ENCODE results near the gene SLC9A3. TPM values are rescaled to one million over a fixed set of nuclear protein-coding genes. Genes with fewer than 3 reads are reported as not detected.

SLC9A3 gene
- total RNA-seq, 1 donor from 2014 or later = 1.3 TPM

GRCh38 chr5:540906-541538 lies 16.8 kb upstream of the SLC9A3 start:
- ATAC-seq (no peak), DNase-seq (peak; percentile 20)
- intact Hi-C loops (cut with micrococcal nuclease) = no loop called here

GRCh38 chr5:540071-540905 lies 16.0 kb upstream of the SLC9A3 start:
- DNase-seq = peak; percentile 13
- no peak for ATAC-seq
- intact Hi-C loops (cut with micrococcal nuclease) = no loop called here

GRCh38 chr5:539469-540070 lies 15.3 kb upstream of the SLC9A3 start:
- intact Hi-C loops (cut with micrococcal nuclease) = no loop called here
- no peak for ATAC-seq
- peak; percentile 22 for DNase-seq

- intact Hi-C loops (cut with micrococcal nuclease) = no loop called here
- no peak for ATAC-seq
Measured at GRCh38 chr5:538801-539468, 14.7 kb upstream of the SLC9A3 start.

GRCh38 chr5:538271-538771 lies 14.1 kb upstream of the SLC9A3 start:
- ATAC-seq = no peak
- DNase-seq = peak; percentile 22
- intact Hi-C loops (cut with micrococcal nuclease) = no loop called here

More at GRCh38 chr5:538801-539468, 14.7 kb upstream of the SLC9A3 start:
- DNase-seq = peak; percentile 13

GRCh38 chr5:537621-538071 lies 13.4 kb upstream of the SLC9A3 start:
- intact Hi-C loops (cut with micrococcal nuclease) = no loop called here
- DNase-seq (peak; percentile 14), ATAC-seq (no peak)

- DNase-seq = peak; percentile 4
- no peak for ATAC-seq
- intact Hi-C loops (cut with micrococcal nuclease) = no loop called here
Measured at GRCh38 chr5:537098-537497, 12.8 kb upstream of the SLC9A3 start.

- no peak for ATAC-seq
- peak; percentile 13 for DNase-seq
Measured at GRCh38 chr5:535846-536698, 11.8 kb upstream of the SLC9A3 start.

GRCh38 chr5:534743-535671 lies 10.8 kb upstream of the SLC9A3 start:
- intact Hi-C loops (cut with micrococcal nuclease) = no loop called here
- DNase-seq = peak; percentile 16
- no peak for ATAC-seq

More at GRCh38 chr5:535846-536698, 11.8 kb upstream of the SLC9A3 start:
- intact Hi-C loops (cut with micrococcal nuclease) = no loop called here

GRCh38 chr5:533955-534742 lies 9.9 kb upstream of the SLC9A3 start:
- ATAC-seq = no peak

GRCh38 chr5:533243-533954 lies 9.2 kb upstream of the SLC9A3 start:
- peak; percentile 15 for DNase-seq
- ATAC-seq = no peak
- intact Hi-C loops (cut with micrococcal nuclease) = no loop called here

More at GRCh38 chr5:533955-534742, 9.9 kb upstream of the SLC9A3 start:
- intact Hi-C loops (cut with micrococcal nuclease) = no loop called here
- DNase-seq = peak; percentile 16

- DNase-seq (peak; percentile 25), ATAC-seq (no peak)
- intact Hi-C loops (cut with micrococcal nuclease) = no loop called here
Measured at GRCh38 chr5:532521-533242, 8.4 kb upstream of the SLC9A3 start.

- intact Hi-C loops (cut with micrococcal nuclease) = no loop called here
- ATAC-seq (no peak), DNase-seq (no peak)
Measured at GRCh38 chr5:531749-532315, 7.6 kb upstream of the SLC9A3 start.

GRCh38 chr5:531101-531748 lies 7.0 kb upstream of the SLC9A3 start:
- DNase-seq (peak; percentile 23), ATAC-seq (no peak)
- intact Hi-C loops (cut with micrococcal nuclease) = no loop called here

Measured in left ventricle myocardium superior (tissue), 1 donor.